ENCODE data around the gene SLC34A1. TPM values are rescaled to one million over a fixed set of nuclear protein-coding genes. Genes with fewer than 3 reads are reported as not detected.
"Not testable (repeated sequence)": the region's sequence is repeated elsewhere in the genome, so short reads cannot be mapped to it uniquely, and the experiment has no call there.

Gene SLC34A1
- 0.32 TPM in 1 of 2 replicates, not detected in the other for total RNA-seq

GRCh38 chr5:177384134-177384533 lies at the start of gene SLC34A1:
Gene SLC34A1, plus strand, starts transcription at chr5:177384434. Its CDS starts 1,308 bp downstream, at chr5:177385742.
- intact Hi-C loops (cut with micrococcal nuclease) = no loop called here

DNA sequence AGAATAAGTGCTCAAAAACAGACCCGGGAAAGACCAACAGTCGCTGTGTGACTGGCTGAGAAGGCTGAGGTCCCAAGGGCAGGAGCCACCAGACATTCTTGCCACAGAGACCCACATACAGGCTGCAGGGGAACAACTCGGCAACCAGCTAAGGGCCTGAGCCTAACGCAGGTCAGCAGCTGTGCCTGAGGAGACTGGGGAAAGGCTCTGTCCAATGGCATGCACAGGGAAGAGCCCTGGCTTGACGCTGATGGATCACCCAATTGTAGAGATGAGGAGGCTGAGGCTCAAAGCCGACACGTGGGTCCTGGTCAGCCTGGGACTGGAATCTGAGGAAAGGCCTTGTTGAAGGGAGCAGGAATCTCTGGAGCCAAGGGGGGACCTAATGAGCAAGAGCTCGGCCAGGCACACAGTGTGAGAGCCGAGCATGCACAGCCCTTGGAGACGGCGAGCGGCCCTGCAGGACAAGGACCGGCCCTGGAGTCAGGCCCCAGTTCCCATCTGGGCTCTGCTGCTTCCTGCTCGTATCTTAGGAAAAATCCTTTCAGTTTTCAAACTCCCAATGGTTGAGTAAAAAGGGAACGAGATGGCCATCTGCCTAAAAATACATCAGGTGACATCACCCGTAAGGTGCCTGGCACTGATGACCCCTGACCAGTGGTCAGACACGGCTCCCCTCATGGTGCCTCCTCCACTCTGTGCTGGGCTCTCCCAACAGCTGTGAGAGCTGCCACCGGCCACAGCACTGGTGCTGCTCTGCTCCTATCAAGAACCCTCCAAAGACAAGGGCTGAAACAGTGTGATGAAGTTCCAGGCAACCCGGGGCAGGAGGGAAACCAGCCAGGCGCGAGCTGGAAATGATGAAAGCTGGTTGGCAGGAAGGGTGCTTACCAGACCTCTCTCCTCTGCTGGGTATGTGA lies 49.2 kb upstream of the SLC34A1 start:
- intact Hi-C loops (cut with micrococcal nuclease) = no loop called here

DNA sequence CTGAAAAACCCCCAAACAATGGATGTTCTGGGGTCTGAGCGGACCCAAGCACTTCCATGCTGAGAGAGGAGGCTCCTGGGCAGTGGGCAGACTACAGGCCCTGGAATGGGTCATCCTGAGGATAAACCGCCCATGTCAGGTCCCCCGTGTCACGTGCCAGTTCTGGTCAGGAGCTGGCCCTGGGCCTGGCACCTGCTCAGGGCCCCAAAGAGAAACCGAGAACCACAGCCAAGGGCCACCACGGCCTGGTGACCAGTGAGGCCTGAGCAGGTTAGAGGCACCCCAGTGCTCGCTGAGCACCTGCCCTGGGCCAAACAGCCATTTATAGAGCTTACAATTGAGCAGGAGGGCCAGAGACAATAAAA lies 48.6 kb upstream of the SLC34A1 start:
- intact Hi-C loops (cut with micrococcal nuclease) = no loop called here

- intact Hi-C loops (cut with micrococcal nuclease) = no loop called here
Observed at GRCh38 chr5:177336112-177336511, 48.1 kb upstream of the SLC34A1 start.

DNA sequence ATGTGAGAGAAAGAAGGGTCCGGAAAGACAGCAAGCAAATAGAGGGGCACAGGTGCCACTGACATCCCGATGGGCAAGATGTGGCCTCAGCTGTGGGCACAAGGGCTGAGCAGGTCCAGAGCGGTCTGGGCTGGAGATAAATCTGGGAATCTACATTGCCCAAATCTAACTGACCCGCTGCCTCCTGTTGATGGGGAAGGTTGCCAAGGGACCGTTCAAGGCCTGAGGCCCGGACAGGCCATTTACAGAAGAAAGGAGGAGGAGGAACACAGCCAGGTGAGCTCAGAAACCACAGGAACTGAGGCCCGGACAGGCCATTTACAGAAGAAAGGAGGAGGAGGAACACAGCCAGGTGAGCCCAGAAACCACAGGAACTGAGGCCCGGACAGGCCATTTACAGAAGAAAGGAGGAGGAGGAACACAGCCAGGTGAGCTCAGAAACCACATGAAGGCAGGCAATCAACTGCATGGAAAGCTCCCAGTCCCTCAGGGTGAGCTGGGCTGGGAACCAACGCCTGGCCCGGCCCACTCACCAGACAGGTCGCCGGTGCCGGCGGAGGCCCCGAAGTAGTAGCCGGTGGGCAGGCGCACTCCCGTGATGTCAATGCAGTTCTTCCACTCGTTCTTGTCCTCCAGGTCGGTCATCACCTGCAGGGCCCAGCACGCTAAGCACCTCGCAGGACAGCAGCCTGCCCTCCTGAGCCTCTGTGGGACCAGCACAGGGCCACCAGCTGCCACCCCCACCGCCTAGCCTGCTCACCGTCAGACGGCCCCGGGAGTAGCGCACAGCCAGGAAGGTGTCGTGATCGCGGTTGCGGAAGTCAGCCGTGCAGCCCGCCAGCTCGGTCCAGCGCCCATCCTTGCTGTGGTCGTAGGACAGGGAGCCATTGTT lies 47.4 kb upstream of the SLC34A1 start:
- intact Hi-C loops (cut with micrococcal nuclease) = no loop called here

DNA sequence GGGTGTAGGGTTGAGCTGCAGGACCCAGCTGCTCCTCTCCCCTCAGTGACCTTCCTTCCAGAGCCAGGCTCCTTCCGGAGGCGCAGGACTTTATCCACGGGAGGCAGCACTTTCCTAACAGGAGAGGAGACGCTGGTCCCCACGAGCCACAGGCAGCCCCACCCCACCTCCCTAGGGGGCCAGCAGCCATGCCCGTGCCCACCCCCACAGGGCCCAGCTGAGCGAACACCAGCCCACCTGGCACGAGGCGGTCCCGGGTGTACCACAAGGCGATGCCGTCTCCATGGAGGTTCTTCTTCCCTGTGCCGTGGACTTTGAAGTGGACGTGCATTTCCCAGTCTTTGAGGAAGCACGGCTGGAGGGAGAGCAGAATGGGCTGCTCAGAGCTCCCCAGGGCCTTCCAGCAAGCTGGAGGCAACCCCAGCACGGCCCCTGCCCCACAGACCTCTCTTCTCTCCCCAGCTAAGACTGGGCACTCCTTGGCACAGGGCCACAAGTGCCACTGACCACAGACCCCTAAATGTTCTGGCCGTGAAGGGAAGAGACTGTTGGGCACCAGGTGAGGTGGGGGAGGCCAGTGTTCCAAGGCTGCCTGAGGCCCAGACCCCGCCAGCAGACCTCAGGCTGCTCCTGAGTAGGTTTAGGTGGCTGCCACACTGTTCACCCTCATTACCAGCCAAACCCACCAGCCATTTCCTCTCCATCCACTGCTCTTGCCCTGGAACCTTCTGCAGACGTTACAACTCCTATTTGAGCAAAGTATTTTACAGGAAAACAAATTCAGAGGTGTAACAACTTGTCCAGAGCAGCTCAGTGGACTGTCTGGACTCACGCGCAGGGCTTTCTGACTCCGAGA lies 45.8 kb upstream of the SLC34A1 start:
- intact Hi-C loops (cut with micrococcal nuclease) = no loop called here

GRCh38 chr5:177339107-177339638 lies 45.1 kb upstream of the SLC34A1 start:
- intact Hi-C loops (cut with micrococcal nuclease) = no loop called here

DNA sequence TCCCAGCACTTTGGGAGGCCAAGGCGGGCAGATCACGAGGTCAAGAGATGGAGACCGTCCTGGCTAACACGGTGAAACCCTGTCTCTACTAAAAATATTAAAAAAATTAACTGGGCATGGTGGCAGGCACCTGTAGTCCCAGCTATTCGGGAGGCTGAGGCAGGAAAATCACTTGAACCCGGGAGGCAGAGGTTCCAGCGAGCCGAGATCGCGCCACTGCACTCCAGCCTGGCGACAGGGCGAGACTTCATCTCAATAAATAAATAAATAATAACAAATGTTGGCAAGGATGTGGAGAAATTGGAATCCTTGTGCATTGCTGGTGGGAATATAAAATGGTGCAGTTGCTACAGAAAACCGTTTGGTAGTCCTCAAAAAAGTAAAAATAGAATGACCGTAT lies 41.2 kb upstream of the SLC34A1 start:
- intact Hi-C loops (cut with micrococcal nuclease) = not testable (repeated sequence)

- intact Hi-C loops (cut with micrococcal nuclease) = no loop called here
Observed at GRCh38 chr5:177343777-177344176, 40.5 kb upstream of the SLC34A1 start.

- intact Hi-C loops (cut with micrococcal nuclease) = no loop called here
Observed at GRCh38 chr5:177344891-177345290, 39.3 kb upstream of the SLC34A1 start.

GRCh38 chr5:177346820-177347219 lies 37.4 kb upstream of the SLC34A1 start:
- intact Hi-C loops (cut with micrococcal nuclease) = no loop called here

GRCh38 chr5:177347699-177348098 lies 36.5 kb upstream of the SLC34A1 start:
- intact Hi-C loops (cut with micrococcal nuclease) = no loop called here

DNA sequence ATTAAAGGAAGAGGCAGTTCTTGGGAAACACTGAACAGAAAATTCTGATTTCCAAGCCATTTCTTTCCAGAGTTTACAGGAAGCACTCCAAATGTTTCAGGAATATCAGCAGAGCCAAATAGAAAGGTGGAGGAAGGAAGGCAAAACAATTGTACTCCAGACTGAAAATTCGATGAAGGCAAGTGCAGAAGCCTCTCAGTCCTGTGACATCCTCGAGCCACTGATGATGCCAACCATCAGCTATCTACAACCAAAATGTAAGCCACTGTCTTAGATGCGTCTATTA lies 34.9 kb upstream of the SLC34A1 start:
- intact Hi-C loops (cut with micrococcal nuclease) = no loop called here

DNA sequence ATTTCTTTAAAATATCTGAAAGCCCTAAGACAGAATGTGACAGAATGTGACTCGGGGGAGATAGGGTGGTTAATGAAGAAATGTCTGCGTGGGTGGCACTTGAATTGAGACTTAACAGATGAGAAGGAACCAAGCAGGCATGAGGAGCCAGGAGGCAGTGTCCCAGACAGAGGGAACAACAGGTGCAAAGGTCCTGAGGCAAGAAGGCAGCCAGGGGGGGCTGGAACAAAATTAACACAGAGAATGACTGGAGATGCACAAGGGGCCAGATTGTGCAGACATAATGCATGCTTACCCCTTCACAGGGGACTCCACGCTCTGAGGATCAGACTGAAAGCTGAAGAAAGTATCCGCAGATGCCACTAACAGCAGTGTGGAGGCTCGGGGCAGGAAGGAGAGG lies 34.5 kb upstream of the SLC34A1 start:
- intact Hi-C loops (cut with micrococcal nuclease) = loop anchor here (2.0 to 5.0 kb wide), 4 partner anchors 327 to 812 kb away; partner anchors contain the start of genes RNF44, TSPAN17, UIMC1 and ZNF346

DNA sequence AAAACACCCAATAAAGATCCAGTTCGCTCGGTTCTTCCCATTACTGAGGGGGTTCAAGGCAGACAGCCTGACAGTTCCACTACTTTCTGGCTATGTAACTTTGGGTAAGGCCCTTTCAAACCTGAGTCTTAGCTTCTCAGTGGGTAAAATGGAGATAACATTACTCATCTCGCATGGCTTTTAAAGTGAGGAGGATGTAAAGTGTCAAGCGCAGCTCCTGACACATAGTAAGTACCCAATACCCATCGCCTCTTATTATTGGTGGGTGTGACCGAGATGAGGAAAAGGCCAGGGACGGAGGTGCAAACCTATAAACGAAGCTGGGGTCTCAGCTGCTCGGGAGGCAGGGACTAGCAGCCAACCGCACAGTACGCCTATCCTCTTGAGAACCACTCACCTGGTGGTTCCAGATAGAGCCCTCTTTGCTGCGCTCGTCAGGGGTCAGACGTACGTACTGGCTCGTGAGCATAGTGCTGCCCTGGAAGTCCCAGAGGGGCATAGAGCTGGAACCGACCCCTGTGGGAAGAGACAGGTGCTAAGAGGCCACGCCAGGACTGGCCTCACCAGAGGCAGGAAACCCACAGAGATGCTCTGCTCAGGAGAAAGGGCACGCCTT lies 33.4 kb upstream of the SLC34A1 start:
- intact Hi-C loops (cut with micrococcal nuclease) = loop anchor here (1.0 to 5.0 kb wide), 11 partner anchors 12 to 814 kb away; partner anchors contain the start of genes B4GALT7, NSD1, PRELID1 and RAB24

DNA sequence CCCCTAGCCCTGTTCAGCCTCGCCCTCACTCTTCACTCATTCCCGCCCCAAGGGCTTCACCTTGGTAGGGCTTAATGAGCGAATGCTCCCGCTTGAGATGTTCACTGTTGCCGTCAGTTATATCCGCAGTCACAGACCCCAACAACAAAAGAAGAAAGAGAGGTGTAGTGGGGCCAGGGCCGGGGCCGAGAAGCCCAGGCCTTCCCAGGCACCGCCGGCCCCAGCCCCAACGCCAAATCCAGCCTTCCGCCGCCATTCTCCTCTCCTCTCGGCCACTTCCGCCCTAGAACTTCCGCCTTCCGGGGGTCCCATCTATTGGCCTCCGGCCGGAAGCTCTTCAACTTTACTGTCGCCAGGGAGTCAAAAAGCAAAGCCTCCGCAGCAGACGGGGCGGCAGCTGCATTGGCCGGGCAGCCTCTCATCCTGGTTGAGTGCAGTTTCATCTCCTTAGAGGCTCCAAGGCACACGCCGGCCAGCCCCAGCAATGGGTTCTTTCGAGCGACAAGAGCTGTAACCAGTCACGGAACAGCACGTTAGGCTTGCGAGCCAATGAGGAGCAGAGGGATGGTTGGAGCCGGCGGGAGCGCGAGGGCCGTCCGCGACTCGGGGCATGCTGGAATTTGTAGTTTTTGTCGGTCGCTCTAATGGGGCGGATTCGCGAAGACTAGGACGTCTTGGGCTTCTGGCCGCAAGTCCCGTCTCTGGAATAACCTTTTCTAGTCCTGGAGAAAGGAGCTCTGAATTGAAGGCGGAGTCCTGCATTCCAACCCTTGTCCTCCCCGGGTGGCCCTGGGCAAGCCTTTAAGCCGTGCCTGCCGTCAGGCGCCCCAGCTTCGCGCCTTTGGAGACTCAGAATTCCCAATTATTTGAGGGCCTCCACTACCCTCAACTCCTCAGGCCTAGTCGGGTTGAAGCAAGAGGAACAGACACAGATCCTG lies 32.6 kb upstream of the SLC34A1 start, which contains the start of gene LMAN2:
Gene LMAN2, minus strand, starts transcription at position 277 of the 938 bp plus-strand sequence. Its CDS starts 21 bp downstream, at position 256.
- intact Hi-C loops (cut with micrococcal nuclease) = loop anchor here (1.0 to 5.0 kb wide), 11 partner anchors 12 to 814 kb away; partner anchors contain the start of genes B4GALT7, NSD1, PRELID1 and RAB24

- intact Hi-C loops (cut with micrococcal nuclease) = loop anchor here (5.0 kb wide), 2 partner anchors 346 to 816 kb away; partner anchors contain the start of genes RNF44 and UIMC1
Observed at GRCh38 chr5:177353093-177353492, 31.1 kb upstream of the SLC34A1 start.

DNA sequence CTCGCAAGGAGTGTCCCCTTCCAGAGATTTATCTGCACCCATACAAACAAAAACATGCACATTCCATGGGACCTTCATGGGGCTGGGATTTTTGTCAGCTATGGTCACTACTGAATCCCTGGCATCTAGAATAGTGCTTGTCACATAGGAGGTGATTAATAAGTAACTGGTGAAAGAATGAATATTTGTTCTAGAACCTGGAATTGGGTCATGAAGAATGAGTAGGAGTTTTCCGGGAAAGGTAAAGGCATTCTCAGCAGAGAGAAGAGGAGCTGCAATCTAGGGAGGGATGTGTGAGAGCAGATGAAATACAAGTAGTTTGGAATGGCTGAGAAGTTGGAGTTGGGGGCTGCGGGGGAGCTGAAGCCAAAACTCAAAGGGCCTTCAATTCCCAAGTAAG lies 30.0 kb upstream of the SLC34A1 start:
- intact Hi-C loops (cut with micrococcal nuclease) = loop anchor here (5.0 kb wide), 2 partner anchors 347 to 817 kb away; partner anchors contain the start of genes RNF44 and UIMC1

DNA sequence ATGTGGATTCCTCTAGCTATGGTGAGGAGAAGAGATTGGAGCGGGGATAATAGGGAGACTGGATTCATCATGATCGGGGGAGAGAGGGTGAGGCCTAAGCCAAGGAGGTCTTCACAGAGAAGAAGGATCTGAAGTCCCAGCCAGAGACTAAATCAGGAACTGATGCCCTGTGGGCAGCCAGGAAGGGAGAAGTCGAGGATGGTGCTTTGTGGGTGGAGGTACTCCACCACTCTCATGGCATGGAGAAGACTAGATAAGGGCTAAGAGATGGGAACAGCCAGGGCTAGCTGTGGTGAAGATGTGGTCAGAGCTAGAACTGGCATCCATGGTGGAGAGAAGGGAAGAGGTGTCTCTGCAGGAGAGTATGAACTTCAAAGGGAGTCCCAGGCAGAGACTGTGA lies 29.5 kb upstream of the SLC34A1 start:
- intact Hi-C loops (cut with micrococcal nuclease) = loop anchor here (5.0 kb wide), 3 partner anchors 347 to 817 kb away; partner anchors contain the start of genes NHP2, RNF44 and UIMC1
